IMR-90 (cell line): Measurements from ENCODE around the gene ITGA4. TPM values are rescaled to one million over a fixed set of nuclear protein-coding genes. Genes with fewer than 3 reads are reported as not detected.

Source experiments
- ATAC-seq: fragments of 200-7000 bp; cut with Tn5 transposase; 2 replicates; pipeline ENCODE4 v1.9.1; 2020; ENCODE audit warnings: low read depth, mild to moderate bottlenecking, moderate library complexity
- BruUV-seq: library from RNA; stranded (reverse); fragments of 400-500 nt; replicated peaks from 2 replicates; lab custom pipeline; 2021; lab: Mats Ljungman, UMichigan
- CTCF ChIA-PET: fragments of 300-600 bp; formaldehyde crosslinking; extraction: SDS; loops from one replicate; lab custom pipeline; 2021; ENCODE audit warnings: antibody characterized with exemption; lab: Yijun Ruan, JAX
- POLR2A ChIA-PET: fragments of 300-600 bp; sonication (Branson Sonifier 250); formaldehyde crosslinking; loops from one replicate; lab custom pipeline; 2022; ENCODE audit warnings: antibody characterized with exemption; ENCODE audit not compliant: unreplicated experiment; lab: Charles Lee
- DNase-seq: peaks from one replicate; pipeline ENCODE4 v3.0.0; 2013
- H2AFZ ChIP-seq: replicated peaks from 2 replicates; pipeline ENCODE3; 2013; ENCODE audit warnings: low read length, mild to moderate bottlenecking; ENCODE audit not compliant: poor library complexity
- H2AK5ac ChIP-seq: 2 replicates; pipeline ENCODE4 v1.6.1; 2013; ENCODE audit warnings: low read depth, low read length, inconsistent platforms
- H2AK9ac ChIP-seq: replicated peaks from 2 replicates; pipeline ENCODE3; 2013; ENCODE audit warnings: mild to moderate bottlenecking, low read depth, low read length, moderate library complexity; ENCODE audit not compliant: poor library complexity
- H2BK120ac ChIP-seq: 2 replicates; pipeline ENCODE4 v1.6.1; 2013; ENCODE audit warnings: low read depth, low read length, inconsistent platforms
- H2BK15ac ChIP-seq: 3 replicates; pipeline ENCODE4 v1.6.1; 2013; ENCODE audit warnings: low read depth, low read length, inconsistent platforms
- H2BK20ac ChIP-seq: 2 replicates; pipeline ENCODE4 v1.6.1; 2013; ENCODE audit warnings: low read depth, mild to moderate bottlenecking, inconsistent platforms, low read length, moderate library complexity
- H2BK5ac ChIP-seq: 2 replicates; pipeline ENCODE4 v1.6.1; 2013; ENCODE audit warnings: mild to moderate bottlenecking, low read depth, low read length, inconsistent platforms; ENCODE audit not compliant: poor library complexity, severe bottlenecking
- H3K14ac ChIP-seq: replicated peaks from 2 replicates; pipeline ENCODE4 v1.6.1; 2013; ENCODE audit warnings: low read depth, low read length, inconsistent platforms
- H3K18ac ChIP-seq: 2 replicates; pipeline ENCODE4 v1.6.1; 2013; ENCODE audit warnings: low read depth, low read length, control low read depth
- H3K23ac ChIP-seq: 2 replicates; pipeline ENCODE4 v1.6.1; 2013; ENCODE audit warnings: low read depth, low read length, inconsistent platforms
- H3K27ac ChIP-seq: 2 replicates; pipeline ENCODE4 v1.5.1; 2013; ENCODE audit warnings: mild to moderate bottlenecking, control low read depth, low read length; ENCODE audit not compliant: insufficient read depth
- H3K27me3 ChIP-seq: 2 replicates; pipeline ENCODE4 v1.6.1; 2013; ENCODE audit warnings: low read length; ENCODE audit not compliant: control insufficient read depth, insufficient read depth
- H3K36me3 ChIP-seq: 2 replicates; pipeline ENCODE4 v1.6.1; 2013; ENCODE audit warnings: low read length, mixed read lengths; ENCODE audit not compliant: control insufficient read depth, insufficient read depth
- H3K4ac ChIP-seq: 2 replicates; pipeline ENCODE4 v1.6.1; 2013; ENCODE audit warnings: low read depth, low read length, inconsistent platforms
- H3K4me1 ChIP-seq: 2 replicates; pipeline ENCODE4 v1.6.1; 2013; ENCODE audit warnings: low read length, mixed read lengths; ENCODE audit not compliant: control insufficient read depth, insufficient read depth
- H3K4me2 ChIP-seq: 2 replicates; pipeline ENCODE4 v1.6.1; 2013; ENCODE audit warnings: low read depth, mild to moderate bottlenecking, control low read depth, low read length, moderate library complexity
- H3K4me3 ChIP-seq: 2 replicates; pipeline ENCODE4 v1.5.1; 2013; ENCODE audit warnings: low read depth, mild to moderate bottlenecking, control low read depth, low read length, moderate library complexity; ENCODE audit not compliant: insufficient read depth
- H3K56ac ChIP-seq: 2 replicates; pipeline ENCODE4 v1.6.1; 2013; ENCODE audit warnings: low read length, inconsistent platforms; ENCODE audit not compliant: insufficient read depth; ENCODE audit errors: extremely low read depth
- H3K79me1 ChIP-seq, 2 experiments: 2 replicates each; pipeline ENCODE4 v1.6.1; 2013; ENCODE audit warnings: low read length in 2 of 2, inconsistent platforms in 1 of 2, low read depth in 1 of 2
- H3K9ac ChIP-seq: 2 replicates; pipeline ENCODE4 v1.6.1; 2013; ENCODE audit warnings: low read depth, low read length, control low read depth
- H3K9me1 ChIP-seq: 2 replicates; pipeline ENCODE4 v1.6.1; 2013; ENCODE audit warnings: low read length, inconsistent platforms; ENCODE audit not compliant: insufficient read depth
- H3K9me3 ChIP-seq: 2 replicates; pipeline ENCODE4 v1.6.1; 2013; ENCODE audit warnings: low read length; ENCODE audit not compliant: control insufficient read depth, insufficient read depth
- H4K20me1 ChIP-seq: 2 replicates; pipeline ENCODE4 v1.6.1; 2013; ENCODE audit warnings: low read length, inconsistent platforms; ENCODE audit not compliant: insufficient read depth
- H4K5ac ChIP-seq: 2 replicates; pipeline ENCODE4 v1.6.1; 2013; ENCODE audit warnings: mild to moderate bottlenecking, low read depth, low read length, control low read depth
- H4K8ac ChIP-seq, 2 experiments: 2 replicates each; pipeline ENCODE4 v1.6.1; 2013; ENCODE audit warnings: low read depth in 2 of 2, low read length in 2 of 2, control low read depth in 1 of 2, inconsistent platforms in 1 of 2
- H4K91ac ChIP-seq: 2 replicates; pipeline ENCODE4 v1.6.1; 2013; ENCODE audit warnings: low read depth, low read length, inconsistent platforms; ENCODE audit not compliant: insufficient read depth
- BHLHE40 ChIP-seq: fragments of 150-350 bp; IDR thresholded peaks from 2 replicates; pipeline ENCODE4 v1.6.1; 2016; ENCODE audit warnings: mild to moderate bottlenecking, low read depth, low read length
- CEBPB ChIP-seq: IDR thresholded peaks from 2 replicates; pipeline ENCODE4 v1.6.1; 2012; ENCODE audit warnings: low read depth, low read length, improper control_type of control experiment
- CHD1 ChIP-seq: IDR thresholded peaks from 2 replicates; pipeline ENCODE4 v1.6.1; 2012; ENCODE audit warnings: low read depth, low read length, improper control_type of control experiment
- CTCF ChIP-seq: conservative IDR thresholded peaks from 2 replicates; pipeline ENCODE4 v1.5.1; 2012; ENCODE audit warnings: mild to moderate bottlenecking, low read depth, low read length, improper control_type of control experiment
- FOS ChIP-seq: fragments of 150-350 bp; IDR thresholded peaks from 2 replicates; pipeline ENCODE4 v1.6.1; 2016; ENCODE audit warnings: low read depth, low read length
- MAFK ChIP-seq: IDR thresholded peaks from 2 replicates; pipeline ENCODE4 v1.6.1; 2012; ENCODE audit warnings: low read depth, low read length, improper control_type of control experiment
- MAZ ChIP-seq: IDR thresholded peaks from 2 replicates; pipeline ENCODE4 v1.6.1; 2012; ENCODE audit warnings: low read depth, mild to moderate bottlenecking, low read length, improper control_type of control experiment, moderate library complexity, borderline replicate concordance
- MXI1 ChIP-seq: IDR thresholded peaks from 2 replicates; pipeline ENCODE4 v1.6.1; 2012; ENCODE audit warnings: low read depth, mild to moderate bottlenecking, low read length, moderate library complexity, borderline replicate concordance
- NFE2L2 ChIP-seq: fragments of 150-350 bp; IDR thresholded peaks from 2 replicates; pipeline ENCODE4 v1.6.1; 2016; ENCODE audit warnings: low read depth, mild to moderate bottlenecking, low read length
- POLR2A ChIP-seq: IDR thresholded peaks from 2 replicates; pipeline ENCODE4 v1.6.1; 2012; ENCODE audit warnings: mild to moderate bottlenecking, low read depth, low read length
- RAD21 ChIP-seq: IDR thresholded peaks from 2 replicates; pipeline ENCODE4 v1.6.1; 2012; ENCODE audit warnings: low read length, improper control_type of control experiment
- RCOR1 ChIP-seq: IDR thresholded peaks from 2 replicates; pipeline ENCODE4 v1.6.1; 2012; ENCODE audit warnings: mild to moderate bottlenecking, low read length, improper control_type of control experiment; ENCODE audit not compliant: insufficient replicate concordance
- RFX5 ChIP-seq: IDR thresholded peaks from 2 replicates; pipeline ENCODE4 v1.8.0; 2012; ENCODE audit warnings: low read depth, mild to moderate bottlenecking, low read length, moderate library complexity
- SMC3 ChIP-seq: fragments of 150-350 bp; IDR thresholded peaks from 2 replicates; pipeline ENCODE4 v1.6.1; 2016; ENCODE audit warnings: low read depth, mild to moderate bottlenecking, antibody characterized with exemption, low read length, moderate library complexity
- WGBS, 2 experiments: methylation state at CpG; one replicate each; pipeline versions ENCODE4 v1.1.5 to v1.1.7; 2013; ENCODE audit warnings: missing lambda C conversion rate in 2 of 2; ENCODE audit not compliant: insufficient read length in 1 of 2; ENCODE audit errors: extremely low coverage in 2 of 2; 5-methylcytosine and 5-hydroxymethylcytosine counted together
- dilution Hi-C: fragments of 300-500 bp; cut with HindIII; formaldehyde crosslinking; loops from one replicate; pipeline ENCODE4 v1.14.3; 2018; ENCODE audit warnings: low sequenced_read_pairs; ENCODE audit not compliant: unreplicated experiment
- in situ Hi-C: fragments of 300-500 bp; cut with MboI; formaldehyde crosslinking; loops from 3 replicates; pipeline ENCODE4 v1.14.3; 2019; ENCODE audit warnings: low sequenced_read_pairs, inconsistent platforms, mixed read lengths
- intact Hi-C: fragments of 100-400 bp; cut with micrococcal nuclease; formaldehyde crosslinking; loops from 2 replicates; pipeline ENCODE4 v1.10.0; 2022
- polyA plus RNA-seq, 3 experiments: library from polyadenylated mRNA; depleted of rRNA; stranded (reverse); fragments of >200 nt; gene quantifications; 2 replicates each; pipeline ENCODE4 v1.2.3, GENCODE V29; 2012; ENCODE audit warnings: low replicate concordance in 1 of 3
- total RNA-seq: library from RNA; depleted of rRNA; stranded (reverse); fragments of >200 nt; gene quantifications from 2 replicates; pipeline ENCODE4 v1.2.3, GENCODE V29; 2012
- TF ChIP-seq, protein P1 (sequence below): fragments of 150-350 bp; IDR thresholded peaks from 2 replicates; pipeline ENCODE4 v1.6.1; 2017; ENCODE audit warnings: mild to moderate bottlenecking, antibody characterized with exemption, low read length, low read depth
- TF ChIP-seq, protein P2 (sequence below): fragments of 150-350 bp; IDR thresholded peaks from 2 replicates; pipeline ENCODE4 v1.6.1; 2016; ENCODE audit warnings: low read depth, mild to moderate bottlenecking, low read length, moderate library complexity, borderline replicate concordance

Gene ITGA4
- total and polyA plus RNA-seq, 2 of the 4 experiments (the other 2 are of a cell fraction): 6.9 to 13.6 TPM

DNA sequence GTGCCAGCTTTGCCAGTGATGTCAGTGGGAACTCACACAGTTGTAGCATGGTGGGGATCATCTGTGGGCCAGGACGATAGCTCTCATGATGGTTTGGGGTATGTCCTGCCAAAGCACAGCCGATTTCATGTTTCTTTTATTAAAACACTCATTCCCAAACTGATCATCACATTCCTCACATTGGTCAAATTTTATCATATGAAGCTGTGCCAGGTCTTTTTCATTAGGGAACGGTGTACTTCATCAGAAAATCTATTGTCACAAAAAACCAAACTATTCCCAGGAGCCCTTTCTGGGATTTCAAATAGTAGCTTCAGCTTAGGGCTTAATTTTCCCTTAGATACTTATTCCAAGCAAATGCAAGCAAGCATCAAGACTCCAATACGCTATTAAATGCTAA is 42.0 kb downstream of the ITGA4 start:
- Histone ChIP-seq H3K9me3 (no peaks in the 10 kb centered on the region), H4K5ac (no peak overlapping the region), H2AK9ac (no peak overlapping the region), H2BK15ac (no peak overlapping the region), H3K27me3 (no peaks in the 10 kb centered on the region), H3K9me1 (no peaks in the 10 kb centered on the region), H2BK120ac (no peak overlapping the region), H3K18ac (no peak overlapping the region), H4K8ac (no peak overlapping the region), H2AFZ (peak overlapping the region; percentile 44), H3K4ac (no peak overlapping the region), H3K4me3 (no peak overlapping the region), H3K27ac (no peak overlapping the region), H3K4me2 (no peak overlapping the region), H4K20me1 (no peaks in the 10 kb centered on the region), H3K4me1 (no peaks in the 10 kb centered on the region), H3K9ac (no peak overlapping the region), H2BK20ac (no peak overlapping the region), H2AK5ac (no peak overlapping the region), H3K23ac (no peak overlapping the region), H3K14ac (no peak overlapping the region), H3K56ac (no peak overlapping the region), H4K91ac (no peak overlapping the region), H3K79me1 (no peaks in the 10 kb centered on the region), H3K36me3 (peaks cover 2% of the 10 kb centered on the region; the same call in 1 of the 2 replicates), H2BK5ac (no peak overlapping the region)
- ATAC-seq (no peak), DNase-seq (no peak)
- WGBS, 2 experiments: no CpG with 5 or more reads among the region's 4 CpGs
- in situ Hi-C loops (no loop called here), intact Hi-C loops (no loop called here), dilution Hi-C loops (no loop called here)
- TF ChIP-seq, protein P1, sequence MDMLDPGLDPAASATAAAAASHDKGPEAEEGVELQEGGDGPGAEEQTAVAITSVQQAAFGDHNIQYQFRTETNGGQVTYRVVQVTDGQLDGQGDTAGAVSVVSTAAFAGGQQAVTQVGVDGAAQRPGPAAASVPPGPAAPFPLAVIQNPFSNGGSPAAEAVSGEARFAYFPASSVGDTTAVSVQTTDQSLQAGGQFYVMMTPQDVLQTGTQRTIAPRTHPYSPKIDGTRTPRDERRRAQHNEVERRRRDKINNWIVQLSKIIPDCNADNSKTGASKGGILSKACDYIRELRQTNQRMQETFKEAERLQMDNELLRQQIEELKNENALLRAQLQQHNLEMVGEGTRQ: no peak
- TF ChIP-seq RCOR1: no peak
- TF ChIP-seq RFX5: no peak
- no peak for TF ChIP-seq BHLHE40
- no peak for TF ChIP-seq CHD1
- no peak for TF ChIP-seq MAZ
- TF ChIP-seq CTCF: no peak
- TF ChIP-seq CEBPB: no peak
- TF ChIP-seq POLR2A: no peak
- no peak for TF ChIP-seq SMC3
- no peak for TF ChIP-seq MXI1
- TF ChIP-seq NFE2L2: no peak
- no peak for TF ChIP-seq MAFK
- TF ChIP-seq FOS: no peak
- TF ChIP-seq, protein P2, sequence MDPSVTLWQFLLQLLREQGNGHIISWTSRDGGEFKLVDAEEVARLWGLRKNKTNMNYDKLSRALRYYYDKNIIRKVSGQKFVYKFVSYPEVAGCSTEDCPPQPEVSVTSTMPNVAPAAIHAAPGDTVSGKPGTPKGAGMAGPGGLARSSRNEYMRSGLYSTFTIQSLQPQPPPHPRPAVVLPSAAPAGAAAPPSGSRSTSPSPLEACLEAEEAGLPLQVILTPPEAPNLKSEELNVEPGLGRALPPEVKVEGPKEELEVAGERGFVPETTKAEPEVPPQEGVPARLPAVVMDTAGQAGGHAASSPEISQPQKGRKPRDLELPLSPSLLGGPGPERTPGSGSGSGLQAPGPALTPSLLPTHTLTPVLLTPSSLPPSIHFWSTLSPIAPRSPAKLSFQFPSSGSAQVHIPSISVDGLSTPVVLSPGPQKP: no peak
- TF ChIP-seq RAD21: no peak
- BruUV-seq: no TSS peak
- ChIA-PET POLR2A (no interaction called here), CTCF (interaction anchor here (0.8 kb wide), 1 partner anchor 11 kb away, joined by 4 read pairs; no protein-coding TSS in a partner anchor)
